ENCODE data around the gene VPS26C. TPM values are rescaled to one million over a fixed set of nuclear protein-coding genes. Genes with fewer than 3 reads are reported as not detected.

VPS26C gene
- total RNA-seq, 1 experiment from 2014 or later: 72.5 TPM

Other genes starting within 250 kb of the VPS26C start
- 11.1 and 24.1 TPM in 2 replicates for gene PIGP, start 194.3 kb downstream of the VPS26C start, total RNA-seq (2014; rRNA removed)
- gene TTC3, start 194.1 kb downstream of the VPS26C start, total RNA-seq (2014; rRNA removed): 168 and 189 TPM in 2 replicates
- 35.8 and 40.9 TPM in 2 replicates for gene DYRK1A, start 99.4 kb upstream of the VPS26C start, total RNA-seq (2014; rRNA removed)

Measured in LHCN-M2 (cell line).